IPS DF 6.9 (cell line): ENCODE measurements around the gene REXO4.

ENCODE experiments used
- DNase-seq: peaks from one replicate; pipeline ENCODE4 v3.0.0-alpha.2; 2013; ENCODE audit warnings: low read depth, low spot score
- H3K27ac ChIP-seq: one replicate; pipeline ENCODE4 v1.5.1; 2013; ENCODE audit warnings: low read length, control low read depth
- H3K27me3 ChIP-seq: 2 replicates; pipeline ENCODE4 v1.6.1; 2013; ENCODE audit warnings: mild to moderate bottlenecking, low read length; ENCODE audit not compliant: control insufficient read depth, insufficient read depth
- H3K36me3 ChIP-seq: 2 replicates; pipeline ENCODE4 v1.6.1; 2013; ENCODE audit warnings: low read length; ENCODE audit not compliant: control insufficient read depth, insufficient read depth
- H3K4me1 ChIP-seq: 2 replicates; pipeline ENCODE4 v1.6.1; 2013; ENCODE audit warnings: low read length; ENCODE audit not compliant: control insufficient read depth, insufficient read depth
- H3K4me3 ChIP-seq: 2 replicates; pipeline ENCODE4 v1.5.1; 2013; ENCODE audit warnings: mild to moderate bottlenecking, low read length
- H3K9me3 ChIP-seq: 2 replicates; pipeline ENCODE4 v1.6.1; 2013; ENCODE audit warnings: low read length, inconsistent platforms; ENCODE audit not compliant: control insufficient read depth, insufficient read depth
- WGBS: extraction: QIAGEN DNeasy Blood & Tissue Kit; methylation state at CpG from one replicate; pipeline ENCODE4 v1.1.7; 2013; ENCODE audit warnings: mixed read lengths, missing lambda C conversion rate; ENCODE audit not compliant: insufficient read length, insufficient coverage; 5-methylcytosine and 5-hydroxymethylcytosine counted together

The REXO4 gene

DNA sequence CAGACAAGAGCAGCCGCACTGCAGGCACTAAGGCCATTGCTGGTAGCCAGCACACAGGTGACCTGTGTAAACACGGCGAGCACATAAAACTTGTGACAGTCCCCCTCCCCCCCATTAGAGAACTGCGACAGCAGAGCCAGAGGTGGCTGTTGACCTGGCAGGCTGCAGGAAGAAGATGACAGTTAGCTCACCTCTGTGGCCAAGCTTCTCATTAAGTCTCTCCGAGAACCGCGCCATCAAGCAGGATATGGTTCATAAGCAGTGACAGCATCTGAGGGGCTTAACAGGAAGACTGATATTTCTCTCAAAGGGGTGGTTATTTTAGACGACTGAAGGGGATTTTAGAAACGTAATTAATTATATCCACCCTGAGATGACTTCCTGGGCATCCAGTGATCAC lies 47.1 kb downstream of the REXO4 start:
- no peaks in the 10 kb centered on the region for H3K27me3 ChIP-seq
- H3K4me3 ChIP-seq, result no peak overlapping the region
- WGBS, result no CpG with 5 or more reads among the region's 9 CpGs
- no peaks in the 10 kb centered on the region for H3K4me1 ChIP-seq
- no peak overlapping the region for H3K27ac ChIP-seq
- no peak for DNase-seq
- no peaks in the 10 kb centered on the region for H3K9me3 ChIP-seq
- H3K36me3 ChIP-seq, result peaks cover 23% of the 10 kb centered on the region

DNA sequence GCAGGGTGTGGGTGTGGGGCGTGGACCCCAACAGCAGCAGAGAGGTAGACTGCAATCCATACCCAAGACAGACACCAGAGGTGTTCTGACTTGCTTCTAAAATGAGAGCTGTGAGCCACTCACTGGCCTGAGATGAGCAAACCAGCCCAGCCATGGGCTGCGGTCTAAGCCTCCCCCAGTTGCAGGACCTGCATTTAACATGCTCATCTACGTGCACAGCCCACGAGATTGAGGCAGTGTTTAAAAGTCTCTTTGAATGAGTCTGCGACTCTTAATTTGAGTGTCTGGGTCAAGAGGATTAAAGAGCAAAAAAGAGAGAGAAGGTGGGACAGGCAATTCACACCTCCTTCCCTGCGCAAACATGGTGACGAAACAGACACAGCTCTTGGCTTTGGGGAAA lies 47.9 kb downstream of the REXO4 start:
- Histone ChIP-seq H3K4me1 (no peaks in the 10 kb centered on the region), H3K9me3 (no peaks in the 10 kb centered on the region), H3K4me3 (no peak overlapping the region), H3K27ac (no peak overlapping the region), H3K27me3 (no peaks in the 10 kb centered on the region), H3K36me3 (peaks cover 24% of the 10 kb centered on the region)
- no CpG with 5 or more reads among the region's 7 CpGs for WGBS
- DNase-seq, result no peak

DNA sequence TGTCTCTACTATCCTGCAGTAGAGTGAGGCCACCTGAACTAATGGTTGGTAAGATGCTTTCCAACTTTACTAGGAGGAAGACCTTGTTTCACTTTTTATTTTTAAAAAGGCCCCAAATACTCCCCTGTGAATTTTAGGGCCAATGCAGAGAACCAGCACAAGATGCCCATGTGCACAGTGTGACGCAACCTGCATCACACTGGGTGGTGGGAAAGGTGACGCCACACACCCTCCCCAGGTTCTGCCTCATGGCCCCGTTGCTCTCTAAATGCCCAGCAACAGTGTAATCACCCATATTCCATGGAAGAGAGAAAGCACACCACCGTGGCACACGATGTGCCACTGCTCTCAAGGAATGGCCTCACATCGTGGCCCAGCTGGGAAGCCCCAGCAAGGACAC lies 48.4 kb downstream of the REXO4 start:
- no peak for DNase-seq
- no peak overlapping the region for H3K27ac ChIP-seq
- WGBS, result no CpG with 5 or more reads among the region's 6 CpGs
- no peaks in the 10 kb centered on the region for H3K9me3 ChIP-seq
- H3K4me3 ChIP-seq, result no peak overlapping the region
- H3K36me3 ChIP-seq, result peaks cover 27% of the 10 kb centered on the region
- no peaks in the 10 kb centered on the region for H3K4me1 ChIP-seq
- H3K27me3 ChIP-seq, result no peaks in the 10 kb centered on the region

DNA sequence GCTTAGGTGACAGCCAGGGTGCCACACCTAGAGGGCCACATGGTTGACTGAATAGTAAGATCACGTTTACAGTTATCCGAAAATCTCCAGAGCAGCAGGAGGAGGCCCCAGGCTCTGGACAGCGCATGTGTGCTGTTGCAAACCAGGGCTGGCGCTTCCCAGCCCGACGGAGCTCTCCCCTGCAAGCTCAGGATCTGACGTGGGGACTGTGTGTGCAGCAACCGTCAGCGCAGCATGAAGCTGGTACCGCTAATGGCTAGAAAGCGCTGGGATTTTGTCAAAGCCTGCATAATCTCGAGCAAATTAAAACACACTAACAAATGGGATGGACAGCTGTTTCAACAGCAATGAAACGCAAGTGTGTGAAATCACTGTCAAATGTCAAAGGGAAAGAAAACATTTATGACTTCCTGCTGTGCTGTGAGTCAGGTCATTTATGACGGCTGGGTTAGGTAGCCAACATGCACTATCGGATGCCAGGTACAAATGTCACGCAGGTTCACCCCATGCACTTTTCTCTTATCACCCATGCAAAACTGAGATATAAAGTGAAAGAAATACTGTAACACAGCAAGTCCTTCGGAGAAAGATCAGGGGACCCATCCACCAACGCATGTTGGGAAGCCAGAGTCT lies 49.4 kb downstream of the REXO4 start:
- Histone ChIP-seq H3K36me3 (peaks cover 28% of the 10 kb centered on the region), H3K27ac (no peak overlapping the region), H3K4me3 (no peak overlapping the region)

DNA sequence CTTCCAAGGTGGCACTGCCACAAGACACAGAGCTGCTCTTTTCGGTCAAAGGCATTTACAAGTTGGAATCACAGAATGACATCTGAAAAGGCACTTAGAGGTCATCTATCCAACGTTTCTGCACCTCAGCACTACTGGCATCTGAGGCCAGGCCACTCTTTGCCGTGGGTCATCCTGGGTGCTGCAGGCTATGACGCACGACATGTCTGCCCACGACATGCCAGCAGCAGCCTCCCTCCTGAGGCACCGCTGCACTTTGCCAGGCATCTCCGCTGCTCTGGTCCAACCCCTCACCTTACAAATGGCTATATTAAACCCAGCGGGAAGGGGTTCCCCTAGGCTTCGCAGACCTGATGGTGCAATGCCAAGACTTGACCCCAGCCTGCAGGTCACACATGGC lies 50.0 kb downstream of the REXO4 start:
- Histone ChIP-seq H3K36me3 (peaks cover 32% of the 10 kb centered on the region), H3K27me3 (no peaks in the 10 kb centered on the region), H3K27ac (no peak overlapping the region), H3K4me3 (no peak overlapping the region), H3K4me1 (no peaks in the 10 kb centered on the region), H3K9me3 (no peaks in the 10 kb centered on the region)
- WGBS, result no CpG with 5 or more reads among the region's 10 CpGs
- DNase-seq, result no peak

More for the DNA sequence above, 49.4 kb downstream of the REXO4 start:
- no peaks in the 10 kb centered on the region for H3K4me1 ChIP-seq
- no peak for DNase-seq
- no peaks in the 10 kb centered on the region for H3K9me3 ChIP-seq
- WGBS, result no CpG with 5 or more reads among the region's 18 CpGs
- H3K27me3 ChIP-seq, result no peaks in the 10 kb centered on the region

DNA sequence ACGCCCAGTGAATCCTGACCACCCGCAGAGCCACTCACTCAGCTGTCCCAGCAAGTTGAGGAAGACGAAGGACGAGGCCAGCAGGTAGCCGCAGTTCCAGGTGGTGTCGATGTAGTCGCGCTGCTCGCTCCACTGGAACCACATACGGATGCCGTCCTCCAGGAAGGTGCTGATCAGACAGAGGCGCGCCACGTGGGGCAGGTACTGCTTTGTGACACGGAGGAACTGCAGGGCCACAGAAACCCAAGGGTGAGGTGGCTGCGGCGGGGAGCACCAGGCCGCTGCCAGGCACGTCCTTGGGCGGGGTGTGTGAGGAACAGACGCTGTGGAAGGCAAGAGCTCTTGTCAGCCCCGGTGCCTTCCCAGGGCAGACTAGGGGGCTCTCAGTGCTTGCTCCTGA lies 50.6 kb downstream of the REXO4 start:
- H3K9me3 ChIP-seq, result no peaks in the 10 kb centered on the region
- H3K4me3 ChIP-seq, result no peak overlapping the region
- no peaks in the 10 kb centered on the region for H3K27me3 ChIP-seq
- WGBS, result no CpG with 5 or more reads among the region's 22 CpGs
- H3K4me1 ChIP-seq, result no peaks in the 10 kb centered on the region
- H3K36me3 ChIP-seq, result peaks cover 34% of the 10 kb centered on the region
- H3K27ac ChIP-seq, result no peak overlapping the region
- no peak for DNase-seq

DNA sequence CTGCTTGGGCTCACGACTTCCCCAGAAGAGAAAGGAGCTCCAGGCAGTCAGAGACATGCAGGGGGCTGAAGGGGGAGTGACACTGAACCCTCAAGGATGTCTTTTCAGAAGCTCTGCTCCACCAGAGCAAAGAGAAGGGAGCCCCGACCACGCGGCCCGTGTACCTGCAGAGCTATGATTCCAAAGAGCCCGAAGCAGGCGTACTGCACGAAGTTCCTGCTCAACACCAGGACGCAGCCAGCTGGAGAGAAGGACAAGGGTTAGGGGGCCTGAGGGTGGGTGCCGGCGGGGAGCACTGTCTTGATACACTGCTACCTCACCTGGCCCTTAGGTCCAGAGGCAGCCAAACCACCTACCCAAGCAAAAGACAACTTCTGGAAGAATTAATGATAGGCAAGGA lies 51.4 kb downstream of the REXO4 start:
- Histone ChIP-seq H3K4me3 (no peak overlapping the region), H3K9me3 (no peaks in the 10 kb centered on the region), H3K27ac (no peak overlapping the region), H3K36me3 (peaks cover 32% of the 10 kb centered on the region), H3K4me1 (no peaks in the 10 kb centered on the region), H3K27me3 (no peaks in the 10 kb centered on the region)
- DNase-seq, result no peak
- WGBS, result no CpG with 5 or more reads among the region's 11 CpGs

DNA sequence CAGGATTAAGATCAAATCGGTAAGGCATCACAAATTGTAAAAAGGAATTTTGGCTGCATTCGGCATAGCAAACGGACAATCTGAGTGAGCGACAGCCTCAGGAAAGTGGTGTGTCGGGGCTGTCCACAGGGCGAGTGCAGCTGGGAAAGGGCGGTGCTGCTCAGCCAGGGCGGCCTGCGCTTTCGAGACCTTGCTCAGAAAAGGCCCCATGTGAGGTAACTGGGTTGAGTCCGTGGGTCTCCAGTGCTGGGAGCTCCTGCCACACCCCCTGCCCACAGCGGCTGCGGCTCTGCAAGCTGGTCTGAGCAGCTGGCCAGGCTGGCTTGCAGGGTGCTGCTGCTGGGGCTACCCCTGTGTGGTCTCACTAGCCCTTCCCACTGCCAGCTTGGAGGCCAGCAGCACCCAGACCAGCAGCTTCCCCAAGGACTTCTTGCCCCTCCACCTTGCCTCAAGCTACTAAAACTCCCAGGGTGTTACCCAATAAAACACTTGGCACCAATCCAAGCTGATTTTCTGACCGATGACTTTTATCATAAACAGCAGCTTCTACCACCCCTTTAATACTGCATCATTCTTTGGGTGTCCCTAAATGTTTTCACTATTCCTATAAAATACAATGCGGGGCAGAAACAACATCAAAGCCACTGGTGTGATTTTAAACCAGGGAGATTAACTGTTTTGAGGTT lies 55.3 kb downstream of the REXO4 start:
- no peak for DNase-seq
- no CpG with 5 or more reads among the region's 15 CpGs for WGBS
- Histone ChIP-seq H3K27me3 (no peaks in the 10 kb centered on the region), H3K4me1 (no peaks in the 10 kb centered on the region), H3K27ac (no peak overlapping the region), H3K9me3 (no peaks in the 10 kb centered on the region), H3K36me3 (peaks cover 32% of the 10 kb centered on the region), H3K4me3 (no peak overlapping the region)

DNA sequence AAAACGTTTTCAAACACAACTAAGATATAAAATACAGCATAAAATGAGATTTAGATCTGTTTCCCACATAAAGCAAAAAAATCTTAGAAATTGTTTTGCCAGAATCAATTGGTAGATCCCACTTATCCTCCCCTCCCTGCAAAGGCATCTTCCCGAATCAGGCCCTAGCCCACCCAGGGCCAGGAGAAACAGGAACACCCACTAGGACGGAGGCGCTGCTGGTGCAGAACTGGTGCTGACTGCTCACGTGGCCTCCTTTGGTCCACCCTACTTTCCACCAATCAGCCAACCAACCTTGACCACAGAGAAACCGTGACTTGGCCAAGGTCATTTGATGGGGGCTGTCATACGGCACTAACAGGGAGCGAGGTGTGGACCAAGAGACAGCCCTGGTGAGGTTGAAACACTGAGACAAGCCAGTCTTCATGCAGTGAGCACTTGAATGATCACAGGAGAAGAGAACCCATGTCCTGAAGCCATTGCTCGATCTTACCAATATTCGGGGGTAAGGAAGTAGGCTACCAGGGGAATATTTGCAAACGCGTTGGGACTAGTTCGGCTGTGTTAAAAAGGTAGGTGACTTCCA lies 56.2 kb downstream of the REXO4 start:
- Histone ChIP-seq H3K4me3 (no peak overlapping the region), H3K9me3 (no peaks in the 10 kb centered on the region), H3K27ac (no peak overlapping the region), H3K4me1 (no peaks in the 10 kb centered on the region), H3K27me3 (no peaks in the 10 kb centered on the region), H3K36me3 (peaks cover 24% of the 10 kb centered on the region)
- WGBS, result 100% methylated on average over 1 of the region's 13 CpGs
- DNase-seq, result no peak

DNA sequence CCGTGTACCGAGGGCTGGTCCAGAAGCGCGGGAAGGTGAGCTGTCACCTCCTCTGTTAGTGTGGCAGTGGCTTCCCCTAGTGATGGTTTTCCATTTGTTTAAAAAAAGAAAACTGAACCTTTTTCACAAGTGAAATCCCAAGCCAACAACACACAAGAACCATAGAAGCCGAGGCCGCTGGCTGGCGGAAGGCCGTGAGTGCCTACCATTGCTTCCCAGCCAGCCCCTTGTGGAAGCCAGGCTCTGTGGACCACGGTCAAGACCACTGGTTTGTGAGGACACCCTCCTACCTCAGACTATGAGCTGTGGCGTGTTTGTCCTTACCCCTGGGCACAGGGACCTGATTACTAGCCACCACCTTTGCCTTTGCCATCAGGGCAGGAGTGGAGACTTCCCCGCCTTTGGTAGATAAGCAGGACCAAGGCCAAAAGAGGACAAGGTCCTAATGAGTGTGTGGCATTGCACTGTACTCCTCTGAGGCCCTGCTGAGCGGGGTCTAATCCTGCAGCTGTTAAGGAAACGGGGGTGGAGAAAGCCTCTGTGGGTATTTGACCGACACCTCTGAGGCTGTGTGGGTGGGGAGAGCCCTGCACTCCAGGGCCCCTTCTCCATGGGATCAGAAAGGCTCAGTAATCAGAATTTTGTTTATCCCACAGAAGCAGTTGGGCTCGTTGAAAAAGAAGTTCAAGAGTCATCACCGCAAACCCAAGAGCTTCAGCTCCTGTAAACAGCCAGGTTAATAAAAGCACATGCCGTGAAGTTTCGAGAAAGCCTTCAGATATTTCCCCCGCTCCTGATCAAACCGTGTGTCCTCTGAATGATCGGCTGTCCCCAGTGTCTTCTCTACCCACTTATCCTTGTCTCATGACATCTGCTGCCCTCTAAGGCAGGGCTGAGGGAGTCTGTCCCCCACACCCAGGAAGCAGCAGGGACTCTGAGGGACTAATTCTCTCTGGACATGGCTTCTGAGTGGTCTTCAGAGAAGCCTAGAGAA lies 57.1 kb downstream of the REXO4 start:
- H3K9me3 ChIP-seq, result no peaks in the 10 kb centered on the region
- H3K36me3 ChIP-seq, result peaks cover 18% of the 10 kb centered on the region
- no peak overlapping the region for H3K27ac ChIP-seq
- DNase-seq, result no peak
- no peak overlapping the region for H3K4me3 ChIP-seq
- WGBS, result no CpG with 5 or more reads among the region's 21 CpGs
- H3K27me3 ChIP-seq, result no peaks in the 10 kb centered on the region
- no peaks in the 10 kb centered on the region for H3K4me1 ChIP-seq
